Lower lobe of right lung (tissue), 2 donors: Measurements from ENCODE around the gene AIRE. TPM values are rescaled to one million over a fixed set of nuclear protein-coding genes. Genes with fewer than 3 reads are reported as not detected.

Experiments used
- ATAC-seq, 2 donors: fragments of 200-7000 bp; cut with Tn5 transposase; one replicate each; pipeline ENCODE4 v1.9.1; 2020 to 2022; ENCODE audit warnings: mild to moderate bottlenecking in 2 of 2, moderate library complexity in 2 of 2
- DNase-seq: peaks from one replicate; pipeline ENCODE4 v3.0.0-alpha.2; 2020
- H3K27ac ChIP-seq: fragments of 200-600 bp; one replicate; pipeline ENCODE4 v1.8.0; 2022
- H3K27me3 ChIP-seq: fragments of 200-600 bp; one replicate; pipeline ENCODE4 v1.8.0; 2022; ENCODE audit warnings: low read depth
- H3K36me3 ChIP-seq: fragments of 200-600 bp; one replicate; pipeline ENCODE4 v1.8.0; 2022; ENCODE audit warnings: mild to moderate bottlenecking
- H3K4me1 ChIP-seq: fragments of 200-600 bp; one replicate; pipeline ENCODE4 v1.8.0; 2022
- H3K4me3 ChIP-seq: fragments of 200-600 bp; one replicate; pipeline ENCODE4 v1.8.0; 2022; ENCODE audit warnings: mild to moderate bottlenecking
- H3K9me3 ChIP-seq: fragments of 200-600 bp; one replicate; pipeline ENCODE4 v1.8.0; 2022
- intact Hi-C: fragments of 100-400 bp; cut with DNase I; formaldehyde crosslinking; loops from one replicate; pipeline ENCODE4 v1.11.0; 2022
- total RNA-seq: library from RNA; stranded (reverse); fragmentation: NEBNext Ultra II Directional; extraction: Animal tissue kit (Norgen Biotek cat#: 25700); gene quantifications from one replicate; pipeline ENCODE4 v1.2.1, GENCODE V29; 2021
- TF ChIP-seq, protein P1 (sequence below): fragments of 200-600 bp; IDR thresholded peaks from one replicate; pipeline ENCODE4 v1.8.0; 2022; ENCODE audit warnings: antibody characterized with exemption, mild to moderate bottlenecking
- donor health status: DM: no; HTN: yes; CAD: no; lungs with severe emphysema.

Gene AIRE
- total RNA-seq, 1 donor from 2014 or later = not detected

DNA sequence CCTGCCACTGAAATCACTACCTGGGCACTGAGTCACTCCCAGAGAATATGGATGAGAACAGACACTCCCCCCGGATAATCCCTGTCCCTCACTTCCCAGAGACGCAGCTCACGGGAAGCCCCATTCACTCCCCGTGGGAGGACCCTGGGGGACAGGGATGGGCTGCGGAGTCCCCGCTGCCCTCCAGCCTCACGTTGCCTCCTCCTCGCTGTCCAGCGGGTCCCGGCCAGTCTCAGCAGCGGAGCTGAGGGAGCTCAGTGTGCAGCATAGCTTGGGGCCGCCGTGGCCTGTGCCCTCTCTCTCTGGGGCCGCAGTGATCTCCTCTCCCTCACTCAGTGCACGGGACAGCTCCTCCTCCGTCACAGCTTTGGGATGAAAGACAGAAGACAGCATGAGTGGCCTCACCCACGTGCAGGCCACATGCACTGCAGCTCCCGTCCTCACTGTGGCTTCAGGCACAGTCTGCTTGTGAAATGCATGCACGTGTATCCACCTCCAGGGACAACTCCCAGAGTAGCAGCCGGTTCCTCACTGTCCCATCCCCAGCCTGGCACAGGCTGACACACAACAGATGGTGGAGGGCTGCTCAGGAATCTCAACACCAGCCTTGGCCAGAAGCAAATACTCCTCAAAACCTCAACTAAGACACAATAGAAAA, 46.1 kb downstream of the AIRE start:
- Histone ChIP-seq H3K4me3 (no peak overlapping the region), H3K9me3 (no peaks in the 10 kb centered on the region), H3K4me1 (no peaks in the 10 kb centered on the region), H3K36me3 (peaks cover 48% of the 10 kb centered on the region), H3K27me3 (no peaks in the 10 kb centered on the region), H3K27ac (no peak overlapping the region)
- no peak for ATAC-seq
- DNase-seq = no peak
- intact Hi-C loops = no loop called here
- TF ChIP-seq, protein P1, sequence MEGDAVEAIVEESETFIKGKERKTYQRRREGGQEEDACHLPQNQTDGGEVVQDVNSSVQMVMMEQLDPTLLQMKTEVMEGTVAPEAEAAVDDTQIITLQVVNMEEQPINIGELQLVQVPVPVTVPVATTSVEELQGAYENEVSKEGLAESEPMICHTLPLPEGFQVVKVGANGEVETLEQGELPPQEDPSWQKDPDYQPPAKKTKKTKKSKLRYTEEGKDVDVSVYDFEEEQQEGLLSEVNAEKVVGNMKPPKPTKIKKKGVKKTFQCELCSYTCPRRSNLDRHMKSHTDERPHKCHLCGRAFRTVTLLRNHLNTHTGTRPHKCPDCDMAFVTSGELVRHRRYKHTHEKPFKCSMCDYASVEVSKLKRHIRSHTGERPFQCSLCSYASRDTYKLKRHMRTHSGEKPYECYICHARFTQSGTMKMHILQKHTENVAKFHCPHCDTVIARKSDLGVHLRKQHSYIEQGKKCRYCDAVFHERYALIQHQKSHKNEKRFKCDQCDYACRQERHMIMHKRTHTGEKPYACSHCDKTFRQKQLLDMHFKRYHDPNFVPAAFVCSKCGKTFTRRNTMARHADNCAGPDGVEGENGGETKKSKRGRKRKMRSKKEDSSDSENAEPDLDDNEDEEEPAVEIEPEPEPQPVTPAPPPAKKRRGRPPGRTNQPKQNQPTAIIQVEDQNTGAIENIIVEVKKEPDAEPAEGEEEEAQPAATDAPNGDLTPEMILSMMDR = no peak

DNA sequence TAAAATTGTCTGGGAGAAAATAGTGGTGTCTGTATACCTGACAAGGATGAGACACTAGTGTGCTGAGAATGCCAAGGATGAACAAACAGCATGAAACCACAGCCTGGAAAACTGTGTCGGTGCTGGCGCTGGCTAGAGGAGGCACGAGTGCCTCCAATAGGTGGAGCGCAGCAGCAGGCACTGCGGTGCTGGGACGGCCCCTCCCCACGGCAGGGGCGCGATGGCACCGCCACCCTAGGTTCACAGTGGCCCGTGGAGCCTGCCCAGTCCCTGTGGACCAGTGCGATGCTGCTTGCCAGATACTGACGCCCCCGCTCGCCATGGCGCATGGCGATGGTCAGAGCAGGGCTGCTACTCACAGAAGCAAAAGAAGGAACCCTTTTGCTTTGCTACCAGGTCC, 46.7 kb downstream of the AIRE start:
- no peak for DNase-seq
- H3K27ac ChIP-seq = no peak overlapping the region
- H3K27me3 ChIP-seq = no peaks in the 10 kb centered on the region
- no peak for ATAC-seq
- H3K4me1 ChIP-seq = no peaks in the 10 kb centered on the region
- H3K9me3 ChIP-seq = no peaks in the 10 kb centered on the region
- no peak overlapping the region for H3K4me3 ChIP-seq
- intact Hi-C loops = no loop called here
- TF ChIP-seq, protein P1 = no peak
- peaks cover 47% of the 10 kb centered on the region for H3K36me3 ChIP-seq

GRCh38 chr21:44332965-44333364, 47.3 kb downstream of the AIRE start:
- Histone ChIP-seq H3K36me3 (peaks cover 41% of the 10 kb centered on the region), H3K9me3 (no peaks in the 10 kb centered on the region), H3K27me3 (no peaks in the 10 kb centered on the region), H3K4me1 (peaks cover 3% of the 10 kb centered on the region), H3K27ac (no peak overlapping the region), H3K4me3 (no peak overlapping the region)
- intact Hi-C loops = no loop called here
- no peak for ATAC-seq
- TF ChIP-seq, protein P1 = no peak
- no peak for DNase-seq

GRCh38 chr21:44333509-44334328, 48.0 kb downstream of the AIRE start:
- no peak overlapping the region for H3K4me3 ChIP-seq
- ATAC-seq = no peak
- no peaks in the 10 kb centered on the region for H3K27me3 ChIP-seq
- no peaks in the 10 kb centered on the region for H3K9me3 ChIP-seq
- peaks cover 40% of the 10 kb centered on the region for H3K36me3 ChIP-seq
- H3K4me1 ChIP-seq = peaks cover 9% of the 10 kb centered on the region
- no peak overlapping the region for H3K27ac ChIP-seq
- DNase-seq = no peak
- TF ChIP-seq, protein P1 = no peak
- intact Hi-C loops = no loop called here

- Histone ChIP-seq H3K9me3 (no peaks in the 10 kb centered on the region), H3K27ac (no peak overlapping the region), H3K4me1 (peaks cover 9% of the 10 kb centered on the region), H3K27me3 (no peaks in the 10 kb centered on the region), H3K36me3 (peaks cover 40% of the 10 kb centered on the region), H3K4me3 (no peak overlapping the region)
- intact Hi-C loops = no loop called here
- no peak for DNase-seq
- ATAC-seq = no peak
- TF ChIP-seq, protein P1 = no peak
Measured at GRCh38 chr21:44334329-44335030, 48.8 kb downstream of the AIRE start.
